Heart right ventricle (tissue), 16 donors: ENCODE results near the gene CMTM7. TPM values are rescaled to one million over a fixed set of nuclear protein-coding genes. Genes with fewer than 3 reads are reported as not detected.
"Not testable (repeated sequence)": the region's sequence is repeated elsewhere in the genome, so short reads cannot be mapped to it uniquely, and the experiment has no call there.

ENCODE experiments used
- ATAC-seq, 8 donors: fragments of 200-7000 bp; cut with Tn5 transposase; one replicate each; pipeline ENCODE4 v1.9.1; 2020; ENCODE audit warnings: mild to moderate bottlenecking in 8 of 8, moderate library complexity in 8 of 8, moderate number of reproducible peaks in 1 of 8
- DNase-seq, 2 donors: peaks; one replicate each; pipeline ENCODE4 v3.0.0-alpha.2; 2020
- H3K27ac ChIP-seq, 10 donors: fragments of 200-600 bp; sonication (generic) in 2 of 10; one replicate each; pipeline versions ENCODE4 v1.5.0 to v1.8.0; 2020 to 2022; ENCODE audit warnings: mild to moderate bottlenecking in 3 of 10
- H3K27me3 ChIP-seq, 7 donors: fragments of 200-600 bp; one replicate each; pipeline ENCODE4 v1.8.0; 2021 to 2022; ENCODE audit warnings: mild to moderate bottlenecking in 2 of 7
- H3K36me3 ChIP-seq, 9 donors: fragments of 200-600 bp; sonication (generic) in 1 of 9; one replicate each; pipeline versions ENCODE4 v1.5.0 to v1.8.0; 2020 to 2022; ENCODE audit warnings: mild to moderate bottlenecking in 2 of 9
- H3K4me1 ChIP-seq, 9 donors: fragments of 200-600 bp; sonication (generic) in 1 of 9; one replicate each; pipeline versions ENCODE4 v1.5.0 to v1.8.0; 2020 to 2022; ENCODE audit warnings: mild to moderate bottlenecking in 4 of 9
- H3K4me3 ChIP-seq, 10 donors: fragments of 200-600 bp; sonication (generic) in 2 of 10; one replicate each; pipeline versions ENCODE4 v1.5.0 to v1.8.0; 2020 to 2022; ENCODE audit warnings: mild to moderate bottlenecking in 7 of 10, moderate library complexity in 2 of 10
- H3K9me3 ChIP-seq, 11 donors: fragments of 200-600 bp in 10 of 11; sonication (generic) in 2 of 11; one replicate each; pipeline versions ENCODE4 v1.5.0 to v1.8.0; 2013 to 2022; ENCODE audit warnings: mild to moderate bottlenecking in 2 of 11, control low read depth in 1 of 11, moderate library complexity in 1 of 11
- CTCF ChIP-seq, 9 donors: fragments of 200-600 bp; sonication (generic) in 2 of 9; IDR thresholded peaks; one replicate each; pipeline versions ENCODE4 v1.5.0 to v1.8.0; 2021 to 2022; ENCODE audit warnings: antibody characterized with exemption in 9 of 9, mild to moderate bottlenecking in 5 of 9, moderate library complexity in 1 of 9
- WGBS, 2 donors: extraction: QIAGEN DNeasy Blood & Tissue Kit; methylation state at CpG; one replicate each; pipeline ENCODE4 v1.1.7; 2013; ENCODE audit warnings: inconsistent platforms in 1 of 2; 5-methylcytosine and 5-hydroxymethylcytosine counted together
- intact Hi-C, 10 donors: fragments of 100-400 bp; cut with DNase I; formaldehyde crosslinking; loops; one replicate each; pipeline versions ENCODE4 v1.11.1 to v1.14.2; 2022
- polyA plus RNA-seq, 2 donors: library from polyadenylated mRNA; stranded (reverse); fragments of 200-250 nt; gene quantifications; one replicate each; pipeline ENCODE4 v1.2.3, GENCODE V29; 2013
- total RNA-seq, 10 donors: library from RNA; stranded (reverse); fragmentation: NEBNext Ultra II Directional in 3 of 10; extraction: Animal tissue kit (Norgen Biotek cat#: 25700) in 3 of 10; gene quantifications; one replicate each; pipeline versions ENCODE4 v1.2.1 to v1.2.4, GENCODE V29; 2021 to 2023
- donor health status: Arrhythmogenic right ventricular cardiomyopathy.
- donor health status: ischemic (EF 13 %, LVEDD 7.1; RV severe dilation, severe dysfunction).
- donor health status: healthy with polysubstance abuse.
- donor health status: DM: no; HTN: yes; CAD: no.
- donor health status: DM: no; HTN: no; CAD: no.
- donor health status: ischemic (EF 25% LVEDD 6.9; RV normal size, moderate dysfunction).
- donor health status: ischemic (EF 25% LVEDD 5.7; RV mildly dilated, moderate dysfunction).
- donor health status: healthy.
- donor health status: DM: yes; HTN: yes; CAD: no.
- donor health status: Ischemic cardiomyopathy.
- donor health status: ischemic (EF 35%, LVEDD 5.7; RV mildly dilated, moderate dysfunction).
- donor health status: nonischemic (EF 11% LVEDD 7.7; RV severe dilation, severe dysfunction).
- donor health status: DM: yes; HTN: yes; CAD: no.
- donor health status: PGD.
- donor health status: ischemic (EF 29% LVEDD 5.4; RV normal size, mild dysfunction).
- donor health status: nonischemic (EF 23%, LVEDD 6.1; RV moderate dilation, normal function).

CMTM7 gene
- total and polyA plus RNA-seq, 12 donors, result 1.7 to 9.2 (median 3.0) TPM

- TF ChIP-seq CTCF (IDR thresholded peaks at IDR 0.05), result no peak
- Histone ChIP-seq H3K27me3 (no peaks in the 10 kb centered on the region), H3K4me1 (peaks cover 0 to 45% (median 8%) of the 10 kb centered on the region in 9 donors), H3K9me3 (no peaks in the 10 kb centered on the region), H3K4me3 (no peak overlapping the region), H3K27ac (no peak overlapping the region), H3K36me3 (no peaks in the 10 kb centered on the region)
- no peak for ATAC-seq
- WGBS, 2 donors, result 64 to 66% methylated on average over 4 of the region's 4 CpGs
- no peak for DNase-seq
- intact Hi-C loops, result no loop called here
Observed at GRCh38 chr3:32435911-32436815, 44.5 kb downstream of the CMTM7 start.

- WGBS, 2 donors, result 88 to 89% methylated on average over 4 of the region's 4 CpGs
- no peaks in the 10 kb centered on the region for H3K9me3 ChIP-seq
Observed at GRCh38 chr3:32436816-32437189, 45.1 kb downstream of the CMTM7 start.

GRCh38 chr3:32437896-32438295 lies 46.2 kb downstream of the CMTM7 start:
- DNase-seq, result no peak
- TF ChIP-seq CTCF (IDR thresholded peaks at IDR 0.05), result no peak
- WGBS, 2 donors, result 95 to 97% methylated on average over 7 of the region's 7 CpGs

More at GRCh38 chr3:32436816-32437189, 45.1 kb downstream of the CMTM7 start:
- H3K36me3 ChIP-seq, result peaks cover 0 to 3% (median 0%) of the 10 kb centered on the region in 9 donors
- ATAC-seq, result no peak
- H3K27ac ChIP-seq, result no peak overlapping the region
- H3K27me3 ChIP-seq, result no peaks in the 10 kb centered on the region
- intact Hi-C loops, result no loop called here
- H3K4me1 ChIP-seq, result peaks cover 0 to 39% (median 8%) of the 10 kb centered on the region in 9 donors
- DNase-seq, result no peak
- no peak overlapping the region for H3K4me3 ChIP-seq
- no peak for TF ChIP-seq CTCF (IDR thresholded peaks at IDR 0.05)

GRCh38 chr3:32438596-32439344 lies 47.1 kb downstream of the CMTM7 start:
- ATAC-seq (peak in 4 of 8 donors; percentile 46 to 86 (median 67)), DNase-seq (no peak)
- peaks cover 0 to 31% (median 8%) of the 10 kb centered on the region in 9 donors for H3K4me1 ChIP-seq
- intact Hi-C loops, result no loop called here
- peak overlapping the region in 3 of 10 donors; percentile 0 to 27 (median 27) for H3K27ac ChIP-seq
- H3K27me3 ChIP-seq, result no peaks in the 10 kb centered on the region
- TF ChIP-seq CTCF (IDR thresholded peaks at IDR 0.05), result no peak
- H3K9me3 ChIP-seq, result no peaks in the 10 kb centered on the region
- H3K4me3 ChIP-seq, result no peak overlapping the region
- H3K36me3 ChIP-seq, result peaks cover 0 to 12% (median 0%) of the 10 kb centered on the region in 9 donors
- WGBS, 2 donors, result 69 to 72% methylated on average over 10 of the region's 10 CpGs

More at GRCh38 chr3:32437896-32438295, 46.2 kb downstream of the CMTM7 start:
- Histone ChIP-seq H3K27me3 (no peaks in the 10 kb centered on the region), H3K27ac (peak overlapping the region in 2 of 10 donors; percentile 0 to 27), H3K9me3 (no peaks in the 10 kb centered on the region), H3K4me3 (no peak overlapping the region), H3K36me3 (peaks cover 0 to 11% (median 0%) of the 10 kb centered on the region in 9 donors), H3K4me1 (peaks cover 0 to 30% (median 8%) of the 10 kb centered on the region in 9 donors)
- ATAC-seq, result no peak
- intact Hi-C loops, result no loop called here

GRCh38 chr3:32439421-32439820 lies 47.8 kb downstream of the CMTM7 start:
- H3K27me3 ChIP-seq, DNase-seq, H3K9me3 ChIP-seq, ATAC-seq, H3K4me3 ChIP-seq, intact Hi-C loops: not testable (repeated sequence)
- peak overlapping the region in 1 of 10 donors; percentile 27 for H3K27ac ChIP-seq
- H3K4me1 ChIP-seq, result peaks cover 0 to 36% (median 8%) of the 10 kb centered on the region in 9 donors
- 97 to 99% methylated on average over 4 of the region's 4 CpGs for WGBS, 2 donors
- peaks cover 0 to 12% (median 0%) of the 10 kb centered on the region in 9 donors for H3K36me3 ChIP-seq
